Effector memory CD4-positive, alpha-beta T cell (primary cell): ENCODE data around the gene SPDL1.
A peak's percentile ranks its signal among the peaks of the same experiment; 100 is the strongest.

Experiments
- DNase-seq, 3 donors: peaks; one replicate each; pipeline ENCODE4 v3.0.0-alpha.2; 2020
- H3K27ac ChIP-seq: 2 replicates; pipeline ENCODE4 v1.7.0; 2013; ENCODE audit warnings: mild to moderate bottlenecking, low read length, moderate library complexity; ENCODE audit not compliant: insufficient read depth, poor library complexity, severe bottlenecking
- H3K27me3 ChIP-seq: replicated peaks from 2 replicates; pipeline ENCODE4 v1.7.0; 2013; ENCODE audit warnings: mild to moderate bottlenecking, low read length; ENCODE audit not compliant: insufficient read depth, control insufficient read depth, poor library complexity, severe bottlenecking
- H3K36me3 ChIP-seq: 2 replicates; pipeline ENCODE4 v1.7.0; 2013; ENCODE audit warnings: mild to moderate bottlenecking, low read length, moderate library complexity; ENCODE audit not compliant: control insufficient read depth, insufficient read depth
- H3K4me1 ChIP-seq: 2 replicates; pipeline ENCODE4 v1.7.0; 2013; ENCODE audit warnings: low read length, mild to moderate bottlenecking; ENCODE audit not compliant: control insufficient read depth, insufficient read depth, poor library complexity, severe bottlenecking
- H3K4me3 ChIP-seq: 2 replicates; pipeline ENCODE4 v1.7.0; 2013; ENCODE audit warnings: low read length, low read depth, mild to moderate bottlenecking; ENCODE audit not compliant: insufficient read depth, poor library complexity, severe bottlenecking
- H3K9me3 ChIP-seq: 2 replicates; pipeline ENCODE4 v1.7.0; 2013; ENCODE audit warnings: mild to moderate bottlenecking, low read length, moderate library complexity; ENCODE audit not compliant: control insufficient read depth

Gene SPDL1

GRCh38 chr5:169637085-169637548 lies 53.5 kb downstream of the SPDL1 start, which contains the start of gene DOCK2:
DOCK2 (plus strand) TSS chr5:169637275; CDS start chr5:169637327, 52 bp downstream.
- Histone ChIP-seq H3K27ac (peak within 1 kb of the TSS; percentile 78), H3K4me3 (peak within 1 kb of the TSS; percentile 84), H3K4me1 (peaks cover 12% of the 10 kb centered on the region), H3K36me3 (peaks cover 9% of the 10 kb centered on the region), H3K27me3 (no peaks in the 10 kb centered on the region), H3K9me3 (no peaks in the 10 kb centered on the region)
- peak; percentile 28 to 52 (median 42) for DNase-seq

GRCh38 chr5:169637549-169638121 lies 54.1 kb downstream of the SPDL1 start:
- no peaks in the 10 kb centered on the region for H3K9me3 ChIP-seq
- H3K27ac ChIP-seq: peak overlapping the region; percentile 78
- H3K4me3 ChIP-seq: peak overlapping the region; percentile 84
- peak; percentile 39 to 46 (median 45) for DNase-seq
- H3K4me1 ChIP-seq: peaks cover 12% of the 10 kb centered on the region
- no peaks in the 10 kb centered on the region for H3K27me3 ChIP-seq
- H3K36me3 ChIP-seq: peaks cover 9% of the 10 kb centered on the region

GRCh38 chr5:169641253-169641652 lies 57.7 kb downstream of the SPDL1 start:
- Histone ChIP-seq H3K4me3 (no peak overlapping the region), H3K27ac (no peak overlapping the region), H3K27me3 (no peaks in the 10 kb centered on the region), H3K4me1 (peaks cover 12% of the 10 kb centered on the region), H3K36me3 (peaks cover 9% of the 10 kb centered on the region), H3K9me3 (no peaks in the 10 kb centered on the region)
- DNase-seq: no peak

- Histone ChIP-seq H3K4me3 (no peak overlapping the region), H3K36me3 (no peaks in the 10 kb centered on the region), H3K4me1 (peaks cover 45% of the 10 kb centered on the region), H3K9me3 (no peaks in the 10 kb centered on the region), H3K27me3 (no peaks in the 10 kb centered on the region), H3K27ac (no peak overlapping the region)
- no peak for DNase-seq
Measured at GRCh38 chr5:169646856-169647255, 63.3 kb downstream of the SPDL1 start.

GRCh38 chr5:169647566-169647965 lies 64.0 kb downstream of the SPDL1 start:
- H3K27ac ChIP-seq: no peak overlapping the region
- H3K27me3 ChIP-seq: no peaks in the 10 kb centered on the region
- no peaks in the 10 kb centered on the region for H3K9me3 ChIP-seq
- H3K4me3 ChIP-seq: no peak overlapping the region
- no peak for DNase-seq
- H3K4me1 ChIP-seq: peaks cover 53% of the 10 kb centered on the region
- no peaks in the 10 kb centered on the region for H3K36me3 ChIP-seq

GRCh38 chr5:169648725-169649310 lies 65.2 kb downstream of the SPDL1 start:
- Histone ChIP-seq H3K27me3 (no peaks in the 10 kb centered on the region), H3K27ac (no peak overlapping the region), H3K4me3 (no peak overlapping the region), H3K9me3 (no peaks in the 10 kb centered on the region), H3K36me3 (no peaks in the 10 kb centered on the region), H3K4me1 (peaks cover 55% of the 10 kb centered on the region)
- no peak for DNase-seq

- Histone ChIP-seq H3K4me1 (peaks cover 58% of the 10 kb centered on the region), H3K4me3 (no peak overlapping the region), H3K27me3 (no peaks in the 10 kb centered on the region), H3K9me3 (no peaks in the 10 kb centered on the region), H3K27ac (no peak overlapping the region), H3K36me3 (peaks cover 3% of the 10 kb centered on the region)
- no peak for DNase-seq
Measured at GRCh38 chr5:169649486-169649885, 65.9 kb downstream of the SPDL1 start.

- Histone ChIP-seq H3K9me3 (no peaks in the 10 kb centered on the region), H3K4me3 (no peak overlapping the region), H3K4me1 (peaks cover 58% of the 10 kb centered on the region), H3K27me3 (no peaks in the 10 kb centered on the region), H3K36me3 (peaks cover 12% of the 10 kb centered on the region), H3K27ac (peak overlapping the region; percentile 61)
- no peak for DNase-seq
Measured at GRCh38 chr5:169650701-169651331, 67.2 kb downstream of the SPDL1 start.

GRCh38 chr5:169651526-169651925 lies 68.0 kb downstream of the SPDL1 start:
- H3K27me3 ChIP-seq: no peaks in the 10 kb centered on the region
- H3K27ac ChIP-seq: peak overlapping the region; percentile 61
- no peaks in the 10 kb centered on the region for H3K9me3 ChIP-seq
- H3K4me3 ChIP-seq: no peak overlapping the region
- DNase-seq: no peak
- peaks cover 61% of the 10 kb centered on the region for H3K4me1 ChIP-seq
- H3K36me3 ChIP-seq: peaks cover 13% of the 10 kb centered on the region

GRCh38 chr5:169652057-169652456 lies 68.5 kb downstream of the SPDL1 start:
- peaks cover 17% of the 10 kb centered on the region for H3K36me3 ChIP-seq
- no peaks in the 10 kb centered on the region for H3K9me3 ChIP-seq
- H3K27ac ChIP-seq: no peak overlapping the region
- no peak overlapping the region for H3K4me3 ChIP-seq
- no peaks in the 10 kb centered on the region for H3K27me3 ChIP-seq
- DNase-seq: no peak
- H3K4me1 ChIP-seq: peaks cover 63% of the 10 kb centered on the region
